RCC 7860 (cell line): ENCODE measurements around the gene SIRT3.
"Not testable (repeated sequence)": the region's sequence is repeated elsewhere in the genome, so short reads cannot be mapped to it uniquely, and the experiment has no call there.

Source experiments
- DNase-seq: peaks from one replicate; pipeline ENCODE4 v3.0.0-alpha.2; 2015; ENCODE audit warnings: low spot score
- FAIRE-seq: peaks from 2 replicates; lab custom pipeline; 2012; peaks lifted over from hg19 to GRCh38; lab: Jason Lieb, UNC

Gene SIRT3

GRCh38 chr11:204587-205109 lies 31.5 kb downstream of the SIRT3 start:
- no peak for DNase-seq
- FAIRE-seq, result no peak

DNA sequence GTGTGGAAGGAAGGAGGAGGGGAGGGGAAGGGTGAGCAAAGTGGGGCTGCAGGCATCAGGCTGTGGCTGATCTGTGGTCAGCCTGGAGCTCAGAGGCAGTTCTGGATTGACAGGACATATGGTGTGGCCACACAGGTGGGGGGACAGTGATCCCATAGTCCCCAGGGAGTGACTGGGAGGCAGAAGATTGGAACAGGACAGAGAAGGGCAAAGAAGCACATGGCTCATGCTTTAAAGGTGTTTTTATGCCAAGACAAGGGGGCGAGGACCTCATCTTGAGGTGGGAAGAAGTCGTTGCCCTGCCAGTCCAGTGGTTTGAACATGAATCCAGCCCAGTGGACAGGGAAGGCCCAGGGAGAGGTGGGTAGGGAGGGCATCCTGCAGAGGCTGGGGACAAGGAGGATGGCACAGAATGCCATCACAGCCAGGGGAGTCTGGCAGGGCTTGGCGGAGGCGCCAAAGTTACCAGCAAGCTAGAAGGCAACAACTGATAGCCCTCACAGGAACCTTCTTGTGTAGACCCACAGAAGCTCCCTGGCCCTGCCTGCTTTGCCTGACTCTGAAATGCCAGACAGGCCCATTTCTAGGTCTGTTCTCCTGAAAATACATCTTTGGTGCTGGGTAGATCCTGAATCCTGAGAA lies 32.1 kb downstream of the SIRT3 start:
- FAIRE-seq (no peak), DNase-seq (no peak)

- DNase-seq (no peak), FAIRE-seq (no peak)
These were observed 32.8 kb downstream of the SIRT3 start for GRCh38 chr11:203056-203944.

DNA sequence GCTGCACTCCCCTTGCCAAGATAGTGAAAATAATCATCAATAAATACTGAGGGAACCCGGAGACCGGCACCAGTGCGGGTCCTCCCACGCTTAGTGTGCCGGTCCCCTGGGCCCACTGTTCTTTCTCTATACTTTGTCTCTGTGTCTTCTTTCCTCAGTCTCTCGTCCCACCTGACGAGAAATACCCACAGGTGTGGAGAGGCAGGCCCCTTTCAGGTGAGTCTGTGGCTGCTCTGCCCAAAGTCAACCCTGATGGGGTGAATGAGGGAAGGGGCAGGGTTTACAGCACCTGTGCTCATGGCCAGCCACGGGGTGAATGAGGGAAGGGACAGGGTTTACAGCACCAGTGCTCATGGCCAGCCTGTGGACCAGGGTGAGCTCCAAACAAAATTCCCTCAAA lies 33.7 kb downstream of the SIRT3 start:
- DNase-seq, result no peak
- no peak for FAIRE-seq

- FAIRE-seq (no peak), DNase-seq (no peak)
These were observed 34.2 kb downstream of the SIRT3 start for GRCh38 chr11:201966-202365.

DNA sequence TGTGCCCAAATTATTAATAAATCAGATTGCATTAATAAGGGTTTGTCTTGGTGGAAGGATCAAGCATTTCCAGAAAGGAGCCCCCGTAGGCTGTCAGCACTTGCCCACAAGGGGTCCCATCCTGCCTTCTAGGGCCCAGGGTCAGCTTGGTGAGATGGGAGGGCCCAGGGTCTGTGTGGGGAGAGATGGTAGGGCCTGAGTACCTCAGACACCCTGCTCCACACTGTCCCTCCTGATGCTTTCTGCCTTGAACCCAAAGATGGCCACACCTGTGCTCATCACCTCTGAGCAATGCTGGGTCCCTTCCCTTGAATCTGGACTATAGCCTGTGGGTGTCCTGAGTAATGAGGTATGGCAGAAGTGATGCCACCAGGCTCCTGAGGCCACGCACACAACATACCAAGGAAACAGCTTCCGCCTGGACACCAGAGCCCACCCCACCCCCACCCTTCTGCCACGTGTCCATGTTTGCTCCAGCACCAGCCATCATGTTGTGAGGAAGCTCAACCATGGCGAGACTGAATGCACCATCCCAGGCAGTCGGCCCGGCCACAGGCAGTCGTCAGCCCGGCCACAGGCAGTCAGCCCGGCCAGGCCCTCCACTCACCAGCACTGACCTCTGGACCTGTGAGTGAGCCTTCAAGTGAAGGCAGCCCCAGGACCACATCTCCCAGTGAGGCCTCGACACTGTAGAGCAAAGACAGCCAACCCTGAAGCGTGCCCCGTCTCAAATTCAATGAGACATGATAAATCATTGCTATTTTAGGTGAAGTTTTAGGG lies 35.7 kb downstream of the SIRT3 start:
- DNase-seq (no peak), FAIRE-seq (no peak)

DNA sequence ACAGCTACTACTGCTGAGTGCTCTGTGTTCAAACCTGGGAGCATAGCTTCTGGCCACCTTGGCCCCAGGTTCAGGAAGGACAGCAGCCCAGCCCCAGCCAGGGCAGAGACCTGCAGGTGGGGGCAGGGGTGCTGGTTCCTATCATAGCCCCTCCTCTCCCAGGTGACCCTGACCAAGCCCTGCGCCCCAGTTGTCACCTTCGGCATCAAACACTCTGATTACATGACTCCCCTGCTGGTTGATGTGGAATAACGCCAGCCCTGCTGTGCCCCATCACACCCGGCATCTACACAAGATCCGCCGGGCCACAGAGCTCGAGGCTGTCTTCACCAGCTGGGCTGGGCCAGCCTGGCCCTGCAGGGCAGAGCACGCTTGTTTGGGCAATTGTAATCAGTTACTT lies 36.4 kb downstream of the SIRT3 start:
- FAIRE-seq (no peak), DNase-seq (no peak)

- FAIRE-seq (no peak), DNase-seq (no peak)
These were observed 37.0 kb downstream of the SIRT3 start for GRCh38 chr11:199004-199581.

DNA sequence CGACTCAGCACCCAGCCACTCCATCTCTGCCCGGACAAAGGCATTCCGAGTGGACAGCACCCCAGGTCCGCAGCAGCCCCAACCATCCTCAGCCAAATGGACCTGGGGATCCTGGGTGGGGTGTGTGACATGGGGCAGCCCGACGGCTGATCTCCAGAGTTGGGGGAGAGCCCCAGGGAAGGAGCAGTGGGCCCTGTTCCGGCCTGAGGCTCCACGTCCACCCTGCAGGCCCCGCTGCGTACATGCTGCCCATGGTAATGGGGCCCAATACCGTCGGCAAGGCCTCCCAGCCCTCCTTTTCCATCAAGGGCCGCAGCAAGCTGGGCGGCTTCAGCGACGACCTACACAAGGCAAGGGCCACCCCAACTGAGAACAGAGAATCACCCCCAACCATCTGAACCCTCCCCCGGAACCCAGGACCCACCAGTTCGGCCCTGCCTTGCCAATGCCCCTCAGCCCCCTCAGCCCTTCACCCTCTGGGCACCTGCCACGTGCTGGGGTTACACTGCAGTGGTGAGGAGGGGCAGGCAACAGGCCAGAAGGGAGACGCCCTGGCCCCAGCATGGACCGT lies 37.8 kb downstream of the SIRT3 start:
- FAIRE-seq (no peak), DNase-seq (no peak)

DNA sequence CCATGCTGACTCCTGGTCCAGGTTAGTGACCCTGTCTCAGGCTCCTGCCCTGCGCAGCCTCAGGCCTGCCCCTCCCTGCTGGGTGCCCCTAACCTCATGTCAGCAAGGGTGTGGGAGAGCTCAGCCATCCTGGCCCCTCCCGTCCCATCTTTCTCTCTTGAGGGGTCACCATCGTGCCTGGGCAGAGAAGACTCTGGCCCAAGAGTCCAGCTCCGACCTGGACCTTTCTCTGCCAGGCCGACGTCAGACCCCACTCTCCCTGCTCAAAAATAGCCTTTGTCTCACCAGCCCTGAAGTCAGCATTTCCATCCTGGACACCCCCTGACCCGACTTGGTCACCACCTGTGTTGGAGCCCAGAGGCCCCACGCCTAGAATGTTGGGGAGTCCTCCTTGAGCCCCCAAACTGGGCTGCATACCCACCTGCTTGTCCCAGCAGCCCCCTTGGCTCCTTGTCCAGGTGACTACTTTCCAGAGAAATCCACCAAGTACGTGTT lies 38.4 kb downstream of the SIRT3 start:
- no peak for DNase-seq
- no peak for FAIRE-seq

DNA sequence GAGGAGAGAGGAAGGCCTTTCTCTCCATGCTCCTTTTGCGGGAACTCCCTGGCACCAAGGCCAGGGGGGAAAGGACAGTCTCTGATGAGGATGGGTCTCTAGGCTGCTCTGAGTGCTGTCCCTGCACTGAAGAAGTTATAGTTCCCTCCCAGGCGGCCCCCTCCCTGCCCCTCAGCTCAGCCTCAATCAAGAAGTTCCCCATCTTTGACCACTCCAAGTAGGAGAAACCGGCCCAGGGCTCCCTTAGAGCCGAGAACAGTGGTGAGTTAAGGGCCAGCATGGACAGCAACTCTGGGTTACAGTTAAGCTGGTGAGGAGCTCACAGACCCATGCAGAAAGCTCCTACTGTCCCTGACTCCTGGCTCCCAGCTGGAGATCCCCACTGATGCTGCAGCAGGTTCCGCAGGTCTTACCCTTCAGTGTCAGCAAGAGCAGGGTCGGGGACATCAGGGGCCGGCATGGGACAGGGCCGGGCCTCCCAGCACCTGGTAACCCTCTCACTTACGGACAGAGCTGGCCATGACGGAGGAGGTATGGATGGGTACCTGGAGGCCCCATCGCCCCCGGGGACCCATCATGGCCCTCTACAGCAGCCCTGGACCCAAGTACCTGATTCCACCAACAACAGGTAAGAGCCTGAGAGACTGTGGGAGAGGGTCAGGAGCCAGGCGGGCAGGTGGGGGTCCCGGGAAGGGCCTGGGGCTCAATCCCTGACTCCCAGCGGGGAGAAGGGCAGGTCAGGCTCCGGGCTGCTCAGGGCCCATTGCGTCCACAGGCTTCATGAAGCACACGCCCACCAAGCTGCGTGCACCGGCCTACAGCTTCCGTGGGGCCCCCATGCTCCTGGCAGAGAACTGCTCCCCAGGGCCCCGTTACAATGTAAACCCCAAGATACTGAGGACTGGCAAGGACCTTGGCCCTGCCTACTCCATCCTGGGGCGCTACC lies 39.1 kb downstream of the SIRT3 start:
- DNase-seq (no peak), FAIRE-seq (no peak)

DNA sequence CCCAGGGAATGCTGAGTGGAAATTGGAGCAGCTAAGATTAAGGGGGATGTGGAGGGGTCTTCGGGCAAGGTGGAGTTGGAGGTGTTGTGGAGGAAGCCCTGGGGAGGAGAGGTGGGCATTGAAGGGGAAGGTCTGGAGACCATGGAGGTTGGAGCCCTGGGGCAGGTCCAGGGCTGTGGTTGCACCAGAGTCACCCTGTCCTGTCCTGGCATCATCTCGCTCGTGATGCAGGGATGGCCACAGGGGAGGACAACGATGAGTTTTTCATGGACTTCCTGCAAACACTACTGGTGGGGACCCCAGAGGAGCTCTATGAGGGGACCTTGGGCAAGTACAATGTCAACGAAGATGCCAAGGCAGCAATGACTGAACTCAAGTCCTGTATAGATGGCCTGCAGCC lies 42.7 kb downstream of the SIRT3 start:
- FAIRE-seq, DNase-seq: not testable (repeated sequence)

DNA sequence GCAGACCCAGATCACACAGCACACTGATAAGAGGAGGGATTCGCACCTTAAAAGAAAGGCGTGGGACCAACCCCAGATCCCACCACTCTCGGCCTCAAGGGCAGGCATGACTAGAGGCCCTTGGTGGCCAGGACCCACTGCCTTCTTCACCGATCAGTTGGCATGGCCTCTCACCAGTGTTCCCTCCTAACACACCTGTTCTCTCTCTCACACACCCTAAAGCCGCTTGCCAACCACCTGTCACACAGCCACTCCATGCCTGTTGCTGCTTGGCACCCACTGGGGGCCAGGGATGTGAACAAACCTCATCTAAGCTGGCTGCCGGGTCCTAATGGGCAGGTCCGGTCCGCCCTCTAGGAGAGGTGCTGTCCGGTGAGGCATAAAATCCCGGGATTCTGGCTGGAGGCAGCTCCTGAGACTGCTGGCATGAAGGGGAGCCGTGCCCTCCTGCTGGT lies 43.4 kb downstream of the SIRT3 start, which contains the start of gene SCGB1C1:
TSS of gene SCGB1C1 (plus strand) at position 405 of the 455 bp plus-strand sequence. CDS start at position 427, 22 bp downstream.
- not testable (repeated sequence) for DNase-seq, FAIRE-seq

DNA sequence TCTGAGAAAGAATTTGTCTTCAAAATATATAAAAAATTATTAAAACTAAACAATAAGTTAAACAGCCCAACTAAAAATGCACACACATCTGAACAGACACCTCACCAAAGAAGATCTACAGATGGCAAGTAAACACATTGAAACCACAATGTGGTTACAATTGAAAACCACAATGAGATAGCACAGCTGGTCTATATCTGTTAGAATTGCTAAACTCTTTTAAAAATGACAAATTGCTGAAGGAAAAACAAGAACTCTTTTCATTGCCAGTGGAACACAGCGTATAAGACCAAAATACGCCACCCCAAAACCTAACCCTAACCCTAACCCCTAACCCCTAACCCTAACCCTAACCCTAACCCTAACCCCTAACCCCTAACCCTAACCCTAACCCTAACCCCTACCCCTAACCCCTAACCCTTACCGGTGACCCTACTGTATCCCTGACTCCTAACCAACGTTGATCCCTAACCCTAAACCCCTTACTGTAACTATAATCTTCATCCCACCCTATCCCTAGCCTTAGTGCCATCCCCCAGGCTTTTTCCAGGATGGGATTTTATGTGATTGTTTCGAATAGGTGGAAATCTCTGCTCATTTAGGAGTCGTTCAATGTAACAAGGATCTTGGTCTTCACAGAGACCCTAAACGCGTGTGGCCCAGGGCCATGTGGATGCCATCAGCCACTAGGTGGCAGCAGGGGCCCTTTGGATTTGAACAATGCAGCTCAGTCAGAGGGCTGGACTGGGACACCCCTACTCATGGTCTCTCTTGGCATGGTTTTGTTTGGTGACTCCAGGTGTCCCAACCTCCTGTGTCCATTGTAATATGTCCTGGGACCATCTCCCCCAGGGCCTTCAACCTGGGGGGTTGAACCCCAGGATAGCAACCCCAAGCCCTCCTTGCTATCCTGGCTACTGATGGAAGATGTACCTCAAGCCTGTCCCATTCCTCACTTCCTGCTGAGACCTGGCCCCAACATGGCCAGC lies 44.4 kb downstream of the SIRT3 start:
- FAIRE-seq, DNase-seq: not testable (repeated sequence)

GRCh38 chr11:190546-190945 lies 45.6 kb downstream of the SIRT3 start:
- DNase-seq, FAIRE-seq: not testable (repeated sequence)

GRCh38 chr11:189843-190311 lies 46.3 kb downstream of the SIRT3 start:
- not testable (repeated sequence) for FAIRE-seq, DNase-seq

GRCh38 chr11:189200-189783 lies 46.9 kb downstream of the SIRT3 start:
- FAIRE-seq, DNase-seq: not testable (repeated sequence)
